H1 (cell line): ENCODE data around the gene RASAL2. TPM values are rescaled to one million over a fixed set of nuclear protein-coding genes. Genes with fewer than 3 reads are reported as not detected.

ENCODE experiments used
- CHD1 ChIP-seq: IDR thresholded peaks from 2 replicates; pipeline ENCODE4 v1.6.1; 2012; ENCODE audit warnings: low read depth, low read length, improper control_type of control experiment
- NANOG ChIP-seq: IDR thresholded peaks from 2 replicates; pipeline ENCODE4 v1.6.1; 2011; ENCODE audit warnings: low read length, low read depth, mild to moderate bottlenecking, inconsistent platforms; ENCODE audit not compliant: insufficient read depth, poor library complexity, severe bottlenecking
- POLR2AphosphoS5 ChIP-seq: IDR thresholded peaks from 2 replicates; pipeline ENCODE4 v1.6.1; 2011; ENCODE audit warnings: low read depth, low read length
- SIRT6 ChIP-seq: IDR thresholded peaks from one replicate; pipeline ENCODE4 v1.7.1; 2012; ENCODE audit warnings: low read length, inconsistent platforms
- polyA plus RNA-seq, 7 experiments: library from polyadenylated mRNA; depleted of rRNA in 3 of 7; stranded (reverse) in 5 of 7; unstranded in 2 of 7; fragments of >200 nt in 5 of 7; fragments of 200-250 nt in 2 of 7; gene quantifications; 1 replicate in 5 of 7; 2 replicates in 1 of 7; 4 replicates in 1 of 7; pipeline versions ENCODE4 v1.2.1 to v1.2.3, GENCODE V29; 2011 to 2013; ENCODE audit warnings: missing spikeins in 2 of 7, mixed read lengths in 2 of 7
- total RNA-seq: library from RNA; stranded (reverse); fragmentation: NEBNext Ultra II Directional; extraction: Animal tissue kit (Norgen Biotek cat#: 25700); gene quantifications from 2 replicates; pipeline ENCODE4 v1.2.1, GENCODE V29; 2021
- TF ChIP-seq, protein P1 (sequence below), 3 experiments: IDR thresholded peaks; 1 replicate in 2 of 3; 2 replicates in 1 of 3; pipeline versions ENCODE4 v1.5.1 to v1.6.1; 2011; ENCODE audit warnings: low read length in 3 of 3, mild to moderate bottlenecking in 3 of 3, inconsistent platforms in 2 of 3, low read depth in 1 of 3, moderate library complexity in 1 of 3; ENCODE audit not compliant: insufficient read depth in 1 of 3; ENCODE audit errors: control extremely low read depth in 1 of 3

RASAL2 gene
- total and polyA plus RNA-seq, 2 of the 8 experiments (the other 6 are each of a cell fraction or from before 2014, with no cell fraction given) = 15.9 to 32.5 TPM

DNA sequence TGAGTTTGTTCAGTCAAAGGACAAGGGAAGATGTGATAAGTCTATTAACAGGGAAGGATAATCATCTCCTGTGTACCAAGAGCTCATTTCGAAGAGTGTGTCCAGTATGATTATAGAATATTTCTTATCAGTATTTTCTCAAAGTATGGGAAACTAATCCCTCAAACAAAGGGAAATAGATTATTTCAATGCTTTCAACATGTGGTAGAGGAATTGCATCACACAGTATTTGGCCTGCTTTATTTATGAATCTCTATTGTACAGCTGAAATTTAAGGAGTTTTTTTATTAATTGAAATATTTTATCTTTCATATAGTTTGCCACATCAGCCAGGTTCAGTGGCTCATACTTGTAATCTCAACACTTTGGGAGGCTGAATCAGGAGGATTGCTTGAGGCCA is 251.9 kb downstream of the RASAL2 start (continued):
- TF ChIP-seq CHD1 = no peak
- no peak for TF ChIP-seq SIRT6
- TF ChIP-seq POLR2AphosphoS5 = no peak
- TF ChIP-seq NANOG = no peak
- TF ChIP-seq, protein P1, sequence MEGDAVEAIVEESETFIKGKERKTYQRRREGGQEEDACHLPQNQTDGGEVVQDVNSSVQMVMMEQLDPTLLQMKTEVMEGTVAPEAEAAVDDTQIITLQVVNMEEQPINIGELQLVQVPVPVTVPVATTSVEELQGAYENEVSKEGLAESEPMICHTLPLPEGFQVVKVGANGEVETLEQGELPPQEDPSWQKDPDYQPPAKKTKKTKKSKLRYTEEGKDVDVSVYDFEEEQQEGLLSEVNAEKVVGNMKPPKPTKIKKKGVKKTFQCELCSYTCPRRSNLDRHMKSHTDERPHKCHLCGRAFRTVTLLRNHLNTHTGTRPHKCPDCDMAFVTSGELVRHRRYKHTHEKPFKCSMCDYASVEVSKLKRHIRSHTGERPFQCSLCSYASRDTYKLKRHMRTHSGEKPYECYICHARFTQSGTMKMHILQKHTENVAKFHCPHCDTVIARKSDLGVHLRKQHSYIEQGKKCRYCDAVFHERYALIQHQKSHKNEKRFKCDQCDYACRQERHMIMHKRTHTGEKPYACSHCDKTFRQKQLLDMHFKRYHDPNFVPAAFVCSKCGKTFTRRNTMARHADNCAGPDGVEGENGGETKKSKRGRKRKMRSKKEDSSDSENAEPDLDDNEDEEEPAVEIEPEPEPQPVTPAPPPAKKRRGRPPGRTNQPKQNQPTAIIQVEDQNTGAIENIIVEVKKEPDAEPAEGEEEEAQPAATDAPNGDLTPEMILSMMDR (IDR thresholded peaks at IDR 0.05; ENCODE audit: control extremely low read depth in 1 of 3, insufficient read depth in 1 of 3, low read depth in 1 of 3, low read length in 3 of 3) = no peak
